WTC11 (cell line): Measurements from ENCODE around the gene HYAL1. TPM values are rescaled to one million over a fixed set of nuclear protein-coding genes. Genes with fewer than 3 reads are reported as not detected.

ENCODE experiments used
- ATAC-seq: fragments of 200-7000 bp; cut with Tn5 transposase; 2 replicates; pipeline ENCODE4 v1.10.0; 2021; ENCODE audit warnings: mild to moderate bottlenecking, moderate library complexity
- CTCF ChIA-PET: fragments of 300-600 bp; sonication (Branson Sonifier 250); formaldehyde crosslinking; loops from one replicate; lab custom pipeline; 2021; ENCODE audit warnings: antibody characterized with exemption; lab: Charles Lee
- POLR2A ChIA-PET: fragments of 350-600 bp; sonication (Branson Sonifier 250); formaldehyde crosslinking; loops from one replicate; lab custom pipeline; 2021; ENCODE audit warnings: antibody characterized with exemption; lab: Charles Lee
- DNase-seq: peaks from one replicate; pipeline ENCODE4 v3.0.0; 2021; ENCODE audit warnings: low spot score
- H3K27ac Mint-ChIP-seq: 2 replicates; pipeline ENCODE4 v1.8.0; 2021; ENCODE audit warnings: mixed read lengths
- H3K27me3 Mint-ChIP-seq: 2 replicates; pipeline ENCODE4 v1.8.0; 2021; ENCODE audit warnings: low read depth, mild to moderate bottlenecking, moderate library complexity, mixed read lengths
- H3K36me3 Mint-ChIP-seq: 2 replicates; pipeline ENCODE4 v1.8.0; 2021; ENCODE audit warnings: mixed read lengths
- H3K4me1 Mint-ChIP-seq: 2 replicates; pipeline ENCODE4 v1.8.0; 2022; ENCODE audit warnings: mixed read lengths
- H3K4me3 Mint-ChIP-seq: 2 replicates; pipeline ENCODE4 v1.8.0; 2021; ENCODE audit warnings: mild to moderate bottlenecking, moderate library complexity, mixed read lengths
- H3K9me3 Mint-ChIP-seq: 2 replicates; pipeline ENCODE4 v1.8.0; 2021; ENCODE audit warnings: mixed read lengths
- ATF1 ChIP-seq: sonication (generic); formaldehyde crosslinking; IDR thresholded peaks from 2 replicates; pipeline ENCODE4 v1.8.1; 2023; ENCODE audit warnings: mild to moderate bottlenecking, moderate library complexity, missing genetic modification reagents
- CREB1 ChIP-seq: sonication (generic); formaldehyde crosslinking; IDR thresholded peaks from 2 replicates; pipeline ENCODE4 v1.8.0; 2023; ENCODE audit warnings: mild to moderate bottlenecking, missing genetic modification reagents
- ELF4 ChIP-seq: sonication (generic); formaldehyde crosslinking; IDR thresholded peaks from 2 replicates; pipeline ENCODE4 v1.8.1; 2022; ENCODE audit warnings: low read depth, mild to moderate bottlenecking, moderate library complexity, missing genetic modification reagents
- GTF2I ChIP-seq: fragments of 250-450 bp; sonication (Bioruptor Pico); conservative IDR thresholded peaks from 2 replicates; pipeline ENCODE4 v1.4.0; 2021; ENCODE audit warnings: mild to moderate bottlenecking
- IRF2 ChIP-seq: sonication (generic); formaldehyde crosslinking; IDR thresholded peaks from 2 replicates; pipeline ENCODE4 v1.8.0; 2022; ENCODE audit warnings: low read depth, missing genetic modification reagents, borderline replicate concordance
- JUN ChIP-seq: sonication (generic); formaldehyde crosslinking; IDR thresholded peaks from 2 replicates; pipeline ENCODE4 v1.8.0; 2023; ENCODE audit warnings: mild to moderate bottlenecking, missing genetic modification reagents
- NR1H2 ChIP-seq: sonication (generic); formaldehyde crosslinking; IDR thresholded peaks from 2 replicates; pipeline ENCODE4 v1.9.0; 2021; ENCODE audit warnings: mild to moderate bottlenecking, moderate library complexity, missing genetic modification reagents
- PRRX2 ChIP-seq: fragments of 250-450 bp; sonication (Bioruptor Pico); IDR thresholded peaks from 2 replicates; pipeline ENCODE4 v1.8.0; 2021; ENCODE audit warnings: mild to moderate bottlenecking
- RELA ChIP-seq: sonication (generic); formaldehyde crosslinking; IDR thresholded peaks from 2 replicates; pipeline ENCODE4 v1.8.1; 2022; ENCODE audit warnings: missing genetic modification reagents, mild to moderate bottlenecking, borderline replicate concordance
- TCF7 ChIP-seq: sonication (generic); formaldehyde crosslinking; IDR thresholded peaks from 2 replicates; pipeline ENCODE4 v1.8.0; 2022; ENCODE audit warnings: mild to moderate bottlenecking, low read depth, missing genetic modification reagents, moderate library complexity
- TEAD1 ChIP-seq: sonication (generic); formaldehyde crosslinking; IDR thresholded peaks from 2 replicates; pipeline ENCODE4 v1.8.0; 2022; ENCODE audit warnings: mild to moderate bottlenecking, missing genetic modification reagents
- ZBTB21 ChIP-seq: sonication (generic); formaldehyde crosslinking; IDR thresholded peaks from 2 replicates; pipeline ENCODE4 v1.8.1; 2023; ENCODE audit warnings: mild to moderate bottlenecking, missing genetic modification reagents, borderline replicate concordance
- ZNF232 ChIP-seq: sonication (generic); formaldehyde crosslinking; IDR thresholded peaks from 2 replicates; pipeline ENCODE4 v1.8.0; 2022; ENCODE audit warnings: mild to moderate bottlenecking, missing genetic modification reagents
- ZNF423 ChIP-seq: fragments of 250-450 bp; sonication (Bioruptor Pico); IDR thresholded peaks from 2 replicates; pipeline ENCODE4 v2.1.2; 2022; ENCODE audit warnings: mild to moderate bottlenecking, moderate library complexity
- total RNA-seq: library from RNA; stranded (reverse); gene quantifications from 3 replicates; pipeline ENCODE4 v1.2.3, GENCODE V29; 2021
- TF ChIP-seq, protein P1 (sequence below): fragments of 250-450 bp; sonication (Bioruptor Pico); IDR thresholded peaks from 2 replicates; pipeline ENCODE4 v1.9.0; 2021; ENCODE audit warnings: moderate library complexity, mild to moderate bottlenecking, inconsistent platforms, borderline replicate concordance
- TF ChIP-seq, protein P2 (sequence below): sonication (generic); formaldehyde crosslinking; conservative IDR thresholded peaks from 2 replicates; pipeline ENCODE4 v1.8.1; 2022; ENCODE audit warnings: mild to moderate bottlenecking, missing genetic modification reagents
- TF ChIP-seq, protein P3 (sequence below): fragments of 200-600 bp; IDR thresholded peaks from 2 replicates; pipeline ENCODE4 v1.8.0; 2022; ENCODE audit warnings: antibody characterized with exemption
- TF ChIP-seq, protein P4 (sequence below): sonication (generic); formaldehyde crosslinking; conservative IDR thresholded peaks from 2 replicates; pipeline ENCODE4 v1.8.1; 2023; ENCODE audit warnings: mild to moderate bottlenecking, low read depth, missing genetic modification reagents, moderate library complexity
- TF ChIP-seq, protein P5 (sequence below): sonication (generic); formaldehyde crosslinking; IDR thresholded peaks from 2 replicates; pipeline ENCODE4 v1.8.0; 2023; ENCODE audit warnings: mild to moderate bottlenecking, missing genetic modification reagents
- TF ChIP-seq, protein P6 (sequence below): fragments of 250-450 bp; sonication (Bioruptor Pico); IDR thresholded peaks from 2 replicates; pipeline ENCODE4 v1.9.0; 2021; ENCODE audit warnings: mild to moderate bottlenecking, borderline replicate concordance
- TF ChIP-seq, protein P7 (sequence below): sonication (generic); formaldehyde crosslinking; IDR thresholded peaks from 2 replicates; pipeline ENCODE4 v1.8.1; 2023; ENCODE audit warnings: mild to moderate bottlenecking, moderate library complexity, missing genetic modification reagents

The HYAL1 gene
- total RNA-seq, 1 experiment from 2014 or later = 3.4 TPM

DNA sequence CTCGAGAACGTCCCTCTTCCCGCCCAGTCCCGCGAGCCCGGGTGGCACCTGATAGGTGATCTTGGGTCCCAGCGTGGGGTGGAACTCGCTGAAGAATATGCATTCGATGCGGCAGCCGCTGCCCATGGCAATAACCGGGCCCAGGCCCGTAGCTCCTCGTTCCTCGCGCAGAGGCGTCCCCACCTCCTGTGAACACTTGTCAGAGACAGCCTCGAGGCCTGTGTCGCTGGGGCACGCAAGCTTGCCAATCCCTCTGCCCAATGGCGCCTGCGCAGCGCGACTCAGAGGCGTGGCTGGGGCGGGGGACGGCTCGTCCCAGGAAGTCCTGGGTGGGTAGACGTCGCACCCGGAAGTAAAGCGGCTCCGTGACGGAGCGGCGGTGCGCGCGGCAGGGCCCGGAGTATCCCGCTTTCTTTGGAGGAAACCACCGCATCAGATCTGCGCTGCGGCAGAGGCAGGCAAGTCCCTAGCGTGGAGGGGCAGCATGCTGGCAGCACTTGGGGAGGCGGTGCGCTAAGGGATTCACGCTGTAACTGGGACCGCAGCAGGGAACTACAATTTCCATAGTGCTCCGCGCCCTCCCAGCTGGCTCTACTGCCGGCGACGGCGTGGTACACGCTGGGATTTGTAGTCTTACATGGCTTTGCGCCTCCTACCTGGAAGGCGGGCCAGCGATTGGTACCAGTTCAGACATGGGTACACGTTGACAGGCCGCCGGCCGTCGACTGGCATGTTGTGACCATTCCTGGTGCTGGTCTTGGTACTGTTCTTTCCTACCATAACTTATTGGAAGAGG, 47.4 kb upstream of the HYAL1 start, which contains the start of the genes CYB561D2 and NPRL2 (continued):
- TF ChIP-seq TEAD1 (CRISPR knock-in tag) (peak; percentile 94), JUN (CRISPR knock-in tag) (peak; percentile 95), ELF4 (CRISPR knock-in tag) (no peak), ZNF423 (CRISPR knock-in tag) (no peak), CREB1 (CRISPR knock-in tag) (peak; percentile 89), GTF2I (no peak)
- TF ChIP-seq, protein P1, sequence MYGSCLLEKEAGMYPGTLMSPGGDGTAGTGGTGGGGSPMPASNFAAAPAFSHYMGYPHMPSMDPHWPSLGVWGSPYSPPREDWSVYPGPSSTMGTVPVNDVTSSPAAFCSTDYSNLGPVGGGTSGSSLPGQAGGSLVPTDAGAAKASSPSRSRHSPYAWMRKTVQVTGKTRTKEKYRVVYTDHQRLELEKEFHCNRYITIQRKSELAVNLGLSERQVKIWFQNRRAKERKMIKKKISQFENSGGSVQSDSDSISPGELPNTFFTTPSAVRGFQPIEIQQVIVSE (CRISPR knock-in tag) = no peak
- TF ChIP-seq, protein P2, sequence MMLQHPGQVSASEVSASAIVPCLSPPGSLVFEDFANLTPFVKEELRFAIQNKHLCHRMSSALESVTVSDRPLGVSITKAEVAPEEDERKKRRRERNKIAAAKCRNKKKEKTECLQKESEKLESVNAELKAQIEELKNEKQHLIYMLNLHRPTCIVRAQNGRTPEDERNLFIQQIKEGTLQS = peak; percentile 72
- TF ChIP-seq, protein P3, sequence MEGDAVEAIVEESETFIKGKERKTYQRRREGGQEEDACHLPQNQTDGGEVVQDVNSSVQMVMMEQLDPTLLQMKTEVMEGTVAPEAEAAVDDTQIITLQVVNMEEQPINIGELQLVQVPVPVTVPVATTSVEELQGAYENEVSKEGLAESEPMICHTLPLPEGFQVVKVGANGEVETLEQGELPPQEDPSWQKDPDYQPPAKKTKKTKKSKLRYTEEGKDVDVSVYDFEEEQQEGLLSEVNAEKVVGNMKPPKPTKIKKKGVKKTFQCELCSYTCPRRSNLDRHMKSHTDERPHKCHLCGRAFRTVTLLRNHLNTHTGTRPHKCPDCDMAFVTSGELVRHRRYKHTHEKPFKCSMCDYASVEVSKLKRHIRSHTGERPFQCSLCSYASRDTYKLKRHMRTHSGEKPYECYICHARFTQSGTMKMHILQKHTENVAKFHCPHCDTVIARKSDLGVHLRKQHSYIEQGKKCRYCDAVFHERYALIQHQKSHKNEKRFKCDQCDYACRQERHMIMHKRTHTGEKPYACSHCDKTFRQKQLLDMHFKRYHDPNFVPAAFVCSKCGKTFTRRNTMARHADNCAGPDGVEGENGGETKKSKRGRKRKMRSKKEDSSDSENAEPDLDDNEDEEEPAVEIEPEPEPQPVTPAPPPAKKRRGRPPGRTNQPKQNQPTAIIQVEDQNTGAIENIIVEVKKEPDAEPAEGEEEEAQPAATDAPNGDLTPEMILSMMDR = no peak
- TF ChIP-seq, protein P4, sequence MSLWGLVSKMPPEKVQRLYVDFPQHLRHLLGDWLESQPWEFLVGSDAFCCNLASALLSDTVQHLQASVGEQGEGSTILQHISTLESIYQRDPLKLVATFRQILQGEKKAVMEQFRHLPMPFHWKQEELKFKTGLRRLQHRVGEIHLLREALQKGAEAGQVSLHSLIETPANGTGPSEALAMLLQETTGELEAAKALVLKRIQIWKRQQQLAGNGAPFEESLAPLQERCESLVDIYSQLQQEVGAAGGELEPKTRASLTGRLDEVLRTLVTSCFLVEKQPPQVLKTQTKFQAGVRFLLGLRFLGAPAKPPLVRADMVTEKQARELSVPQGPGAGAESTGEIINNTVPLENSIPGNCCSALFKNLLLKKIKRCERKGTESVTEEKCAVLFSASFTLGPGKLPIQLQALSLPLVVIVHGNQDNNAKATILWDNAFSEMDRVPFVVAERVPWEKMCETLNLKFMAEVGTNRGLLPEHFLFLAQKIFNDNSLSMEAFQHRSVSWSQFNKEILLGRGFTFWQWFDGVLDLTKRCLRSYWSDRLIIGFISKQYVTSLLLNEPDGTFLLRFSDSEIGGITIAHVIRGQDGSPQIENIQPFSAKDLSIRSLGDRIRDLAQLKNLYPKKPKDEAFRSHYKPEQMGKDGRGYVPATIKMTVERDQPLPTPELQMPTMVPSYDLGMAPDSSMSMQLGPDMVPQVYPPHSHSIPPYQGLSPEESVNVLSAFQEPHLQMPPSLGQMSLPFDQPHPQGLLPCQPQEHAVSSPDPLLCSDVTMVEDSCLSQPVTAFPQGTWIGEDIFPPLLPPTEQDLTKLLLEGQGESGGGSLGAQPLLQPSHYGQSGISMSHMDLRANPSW (CRISPR knock-in tag) = peak; percentile 48; the same call in 1 of the 2 replicates
- TF ChIP-seq, protein P5, sequence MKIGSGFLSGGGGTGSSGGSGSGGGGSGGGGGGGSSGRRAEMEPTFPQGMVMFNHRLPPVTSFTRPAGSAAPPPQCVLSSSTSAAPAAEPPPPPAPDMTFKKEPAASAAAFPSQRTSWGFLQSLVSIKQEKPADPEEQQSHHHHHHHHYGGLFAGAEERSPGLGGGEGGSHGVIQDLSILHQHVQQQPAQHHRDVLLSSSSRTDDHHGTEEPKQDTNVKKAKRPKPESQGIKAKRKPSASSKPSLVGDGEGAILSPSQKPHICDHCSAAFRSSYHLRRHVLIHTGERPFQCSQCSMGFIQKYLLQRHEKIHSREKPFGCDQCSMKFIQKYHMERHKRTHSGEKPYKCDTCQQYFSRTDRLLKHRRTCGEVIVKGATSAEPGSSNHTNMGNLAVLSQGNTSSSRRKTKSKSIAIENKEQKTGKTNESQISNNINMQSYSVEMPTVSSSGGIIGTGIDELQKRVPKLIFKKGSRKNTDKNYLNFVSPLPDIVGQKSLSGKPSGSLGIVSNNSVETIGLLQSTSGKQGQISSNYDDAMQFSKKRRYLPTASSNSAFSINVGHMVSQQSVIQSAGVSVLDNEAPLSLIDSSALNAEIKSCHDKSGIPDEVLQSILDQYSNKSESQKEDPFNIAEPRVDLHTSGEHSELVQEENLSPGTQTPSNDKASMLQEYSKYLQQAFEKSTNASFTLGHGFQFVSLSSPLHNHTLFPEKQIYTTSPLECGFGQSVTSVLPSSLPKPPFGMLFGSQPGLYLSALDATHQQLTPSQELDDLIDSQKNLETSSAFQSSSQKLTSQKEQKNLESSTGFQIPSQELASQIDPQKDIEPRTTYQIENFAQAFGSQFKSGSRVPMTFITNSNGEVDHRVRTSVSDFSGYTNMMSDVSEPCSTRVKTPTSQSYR (CRISPR knock-in tag) = peak; percentile 90

DNA sequence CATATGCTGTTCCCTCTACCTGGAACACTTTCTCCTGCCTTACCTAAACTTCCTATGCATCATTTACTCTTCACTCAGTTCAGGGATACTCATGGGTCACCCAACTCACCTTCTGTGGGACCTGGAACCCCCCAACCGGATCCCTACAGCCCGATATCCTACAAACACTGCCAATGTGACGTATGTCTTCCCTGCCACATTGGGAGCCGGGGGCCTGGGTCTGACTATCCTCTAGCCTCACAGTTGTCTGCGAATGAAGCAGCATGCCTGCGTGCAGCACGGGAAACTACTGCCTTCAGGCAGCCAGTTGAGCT, 46.8 kb upstream of the HYAL1 start:
- H3K4me1 Mint-ChIP-seq = peaks cover 18% of the 10 kb centered on the region
- peaks cover 16% of the 10 kb centered on the region for H3K27me3 Mint-ChIP-seq
- POLR2A ChIA-PET = interaction anchor here (1.2 to 1.5 kb wide), 3 partner anchors 13 to 219 kb away, joined by 3 to 9 read pairs (median 3); partner anchors contain the start of genes HEMK1, HYAL3 and NAA80
- H3K9me3 Mint-ChIP-seq = no peaks in the 10 kb centered on the region
- peaks cover 14% of the 10 kb centered on the region; the same call in 1 of the 2 replicates for H3K36me3 Mint-ChIP-seq
- DNase-seq = no peak
- H3K27ac Mint-ChIP-seq = 0 out of 2 replicates have a peak overlapping the region, but pooled peaks have one; percentile 93
- CTCF ChIA-PET = interaction anchor here (0.7 to 4.2 kb wide), 14 partner anchors 9 to 261 kb away, joined by 3 to 18 read pairs (median 6); partner anchors contain the start of genes C3orf18, CACNA2D2, CISH and HYAL2
- ATAC-seq = no peak
- H3K4me3 Mint-ChIP-seq = peak overlapping the region; percentile 95
- TF ChIP-seq ZNF232 (CRISPR knock-in tag) (no peak), TCF7 (CRISPR knock-in tag) (no peak), RELA (CRISPR knock-in tag) (no peak), ZBTB21 (CRISPR knock-in tag) (no peak), PRRX2 (CRISPR knock-in tag) (no peak), ATF1 (no peak), NR1H2 (CRISPR knock-in tag) (no peak), IRF2 (CRISPR knock-in tag) (no peak)
- TF ChIP-seq, protein P6, sequence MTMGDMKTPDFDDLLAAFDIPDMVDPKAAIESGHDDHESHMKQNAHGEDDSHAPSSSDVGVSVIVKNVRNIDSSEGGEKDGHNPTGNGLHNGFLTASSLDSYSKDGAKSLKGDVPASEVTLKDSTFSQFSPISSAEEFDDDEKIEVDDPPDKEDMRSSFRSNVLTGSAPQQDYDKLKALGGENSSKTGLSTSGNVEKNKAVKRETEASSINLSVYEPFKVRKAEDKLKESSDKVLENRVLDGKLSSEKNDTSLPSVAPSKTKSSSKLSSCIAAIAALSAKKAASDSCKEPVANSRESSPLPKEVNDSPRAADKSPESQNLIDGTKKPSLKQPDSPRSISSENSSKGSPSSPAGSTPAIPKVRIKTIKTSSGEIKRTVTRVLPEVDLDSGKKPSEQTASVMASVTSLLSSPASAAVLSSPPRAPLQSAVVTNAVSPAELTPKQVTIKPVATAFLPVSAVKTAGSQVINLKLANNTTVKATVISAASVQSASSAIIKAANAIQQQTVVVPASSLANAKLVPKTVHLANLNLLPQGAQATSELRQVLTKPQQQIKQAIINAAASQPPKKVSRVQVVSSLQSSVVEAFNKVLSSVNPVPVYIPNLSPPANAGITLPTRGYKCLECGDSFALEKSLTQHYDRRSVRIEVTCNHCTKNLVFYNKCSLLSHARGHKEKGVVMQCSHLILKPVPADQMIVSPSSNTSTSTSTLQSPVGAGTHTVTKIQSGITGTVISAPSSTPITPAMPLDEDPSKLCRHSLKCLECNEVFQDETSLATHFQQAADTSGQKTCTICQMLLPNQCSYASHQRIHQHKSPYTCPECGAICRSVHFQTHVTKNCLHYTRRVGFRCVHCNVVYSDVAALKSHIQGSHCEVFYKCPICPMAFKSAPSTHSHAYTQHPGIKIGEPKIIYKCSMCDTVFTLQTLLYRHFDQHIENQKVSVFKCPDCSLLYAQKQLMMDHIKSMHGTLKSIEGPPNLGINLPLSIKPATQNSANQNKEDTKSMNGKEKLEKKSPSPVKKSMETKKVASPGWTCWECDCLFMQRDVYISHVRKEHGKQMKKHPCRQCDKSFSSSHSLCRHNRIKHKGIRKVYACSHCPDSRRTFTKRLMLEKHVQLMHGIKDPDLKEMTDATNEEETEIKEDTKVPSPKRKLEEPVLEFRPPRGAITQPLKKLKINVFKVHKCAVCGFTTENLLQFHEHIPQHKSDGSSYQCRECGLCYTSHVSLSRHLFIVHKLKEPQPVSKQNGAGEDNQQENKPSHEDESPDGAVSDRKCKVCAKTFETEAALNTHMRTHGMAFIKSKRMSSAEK (CRISPR knock-in tag) = no peak
- TF ChIP-seq, protein P7, sequence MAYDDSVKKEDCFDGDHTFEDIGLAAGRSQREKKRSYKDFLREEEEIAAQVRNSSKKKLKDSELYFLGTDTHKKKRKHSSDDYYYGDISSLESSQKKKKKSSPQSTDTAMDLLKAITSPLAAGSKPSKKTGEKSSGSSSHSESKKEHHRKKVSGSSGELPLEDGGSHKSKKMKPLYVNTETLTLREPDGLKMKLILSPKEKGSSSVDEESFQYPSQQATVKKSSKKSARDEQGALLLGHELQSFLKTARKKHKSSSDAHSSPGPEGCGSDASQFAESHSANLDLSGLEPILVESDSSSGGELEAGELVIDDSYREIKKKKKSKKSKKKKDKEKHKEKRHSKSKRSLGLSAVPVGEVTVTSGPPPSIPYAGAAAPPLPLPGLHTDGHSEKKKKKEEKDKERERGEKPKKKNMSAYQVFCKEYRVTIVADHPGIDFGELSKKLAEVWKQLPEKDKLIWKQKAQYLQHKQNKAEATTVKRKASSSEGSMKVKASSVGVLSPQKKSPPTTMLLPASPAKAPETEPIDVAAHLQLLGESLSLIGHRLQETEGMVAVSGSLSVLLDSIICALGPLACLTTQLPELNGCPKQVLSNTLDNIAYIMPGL (CRISPR knock-in tag) = no peak
